Measurements from ENCODE around the gene PLXNA3. TPM values are rescaled to one million over a fixed set of nuclear protein-coding genes. Genes with fewer than 3 reads are reported as not detected.

Gene PLXNA3
- total RNA-seq, 4 donors from 2014 or later, result 17.0 to 44.4 (median 24.2) TPM

- WGBS, 2 donors, result 88 to 90% methylated on average over 16 of the region's 16 CpGs
- no peaks in the 10 kb centered on the region for H3K27me3 ChIP-seq
- no peak overlapping the region for H3K4me3 ChIP-seq
- DNase-seq (ENCODE audit: low spot score in 2 of 2), result no peak
- peaks cover 0 to 29% (median 0%) of the 10 kb centered on the region in 4 donors for H3K4me1 ChIP-seq
- no peaks in the 10 kb centered on the region for H3K9me3 ChIP-seq
- TF ChIP-seq CTCF (IDR thresholded peaks at IDR 0.05), result no peak
- no peak for TF ChIP-seq POLR2A (IDR thresholded peaks at IDR 0.05)
- no peak for TF ChIP-seq EP300 (IDR thresholded peaks at IDR 0.05)
- no peak overlapping the region for H3K27ac ChIP-seq
- peaks cover 0 to 63% (median 0%) of the 10 kb centered on the region in 3 donors for H3K36me3 ChIP-seq
Measured at GRCh38 chrX:154445776-154446175, 12.3 kb upstream of the PLXNA3 start.

- Histone ChIP-seq H3K27ac (no peak overlapping the region), H3K27me3 (no peaks in the 10 kb centered on the region), H3K9me3 (no peaks in the 10 kb centered on the region), H3K36me3 (peaks cover 0 to 61% (median 0%) of the 10 kb centered on the region in 3 donors), H3K4me1 (peaks cover 0 to 26% (median 0%) of the 10 kb centered on the region in 4 donors), H3K4me3 (no peak overlapping the region)
- DNase-seq (ENCODE audit: low spot score in 2 of 2), result no peak
- 91 to 92% methylated on average over 8 to 12 of the region's 12 CpGs for WGBS, 2 donors
- TF ChIP-seq EP300 (IDR thresholded peaks at IDR 0.05), result no peak
- no peak for TF ChIP-seq CTCF (IDR thresholded peaks at IDR 0.05)
- no peak for TF ChIP-seq POLR2A (IDR thresholded peaks at IDR 0.05)
Measured at GRCh38 chrX:154446430-154446829, 11.7 kb upstream of the PLXNA3 start.

- Histone ChIP-seq H3K4me1 (peaks cover 0 to 21% (median 0%) of the 10 kb centered on the region in 4 donors), H3K27me3 (no peaks in the 10 kb centered on the region), H3K27ac (no peak overlapping the region), H3K4me3 (no peak overlapping the region), H3K36me3 (peaks cover 0 to 43% (median 0%) of the 10 kb centered on the region in 3 donors), H3K9me3 (no peaks in the 10 kb centered on the region)
- 90 to 94% methylated on average over 7 to 14 of the region's 14 CpGs for WGBS, 2 donors
- no peak for TF ChIP-seq CTCF (IDR thresholded peaks at IDR 0.05)
- no peak for DNase-seq (ENCODE audit: low spot score in 2 of 2)
Measured at GRCh38 chrX:154448484-154448883, 9.6 kb upstream of the PLXNA3 start.

- TF ChIP-seq EP300 (IDR thresholded peaks at IDR 0.05) (no peak), CTCF (IDR thresholded peaks at IDR 0.05) (no peak), POLR2A (IDR thresholded peaks at IDR 0.05) (no peak)
- WGBS, 2 donors, result 92 to 94% methylated on average over 8 to 17 of the region's 18 CpGs
- no peak for DNase-seq (ENCODE audit: low spot score in 2 of 2)
- H3K4me1 ChIP-seq, result peaks cover 0 to 16% (median 0%) of the 10 kb centered on the region in 4 donors
- no peaks in the 10 kb centered on the region for H3K27me3 ChIP-seq
- H3K36me3 ChIP-seq, result peaks cover 0 to 43% (median 0%) of the 10 kb centered on the region in 3 donors
- H3K4me3 ChIP-seq, result no peak overlapping the region
- H3K9me3 ChIP-seq, result no peaks in the 10 kb centered on the region
- no peak overlapping the region for H3K27ac ChIP-seq
Measured at GRCh38 chrX:154449618-154450017, 8.5 kb upstream of the PLXNA3 start.

GRCh38 chrX:154450312-154450711 is 7.8 kb upstream of the PLXNA3 start:
- Histone ChIP-seq H3K4me1 (peaks cover 0 to 9% (median 0%) of the 10 kb centered on the region in 4 donors), H3K9me3 (no peaks in the 10 kb centered on the region), H3K27ac (no peak overlapping the region), H3K4me3 (no peak overlapping the region), H3K36me3 (peaks cover 0 to 43% (median 0%) of the 10 kb centered on the region in 3 donors), H3K27me3 (no peaks in the 10 kb centered on the region)
- 87 to 92% methylated on average over 13 to 17 of the region's 17 CpGs for WGBS, 2 donors
- TF ChIP-seq CTCF (IDR thresholded peaks at IDR 0.05) (no peak), POLR2A (IDR thresholded peaks at IDR 0.05) (no peak), EP300 (IDR thresholded peaks at IDR 0.05) (no peak)
- no peak for DNase-seq (ENCODE audit: low spot score in 2 of 2)
